GM21619 (cell line): ENCODE measurements around the gene ACOT8.
"Not testable (repeated sequence)": the region's sequence is repeated elsewhere in the genome, so short reads cannot be mapped to it uniquely, and the experiment has no call there.

Source experiments
- ATAC-seq: cut with Tn5 transposase; IDR thresholded peaks from one replicate; pipeline ENCODE4 v1.9.1; 2021; ENCODE audit not compliant: unreplicated experiment

The ACOT8 gene

GRCh38 chr20:45797955-45798354 is 59.2 kb downstream of the ACOT8 start:
- not testable (repeated sequence) for ATAC-seq

- ATAC-seq, result not testable (repeated sequence)
Observed at GRCh38 chr20:45797510-45797909, 59.7 kb downstream of the ACOT8 start.

- ATAC-seq, result no peak
Observed at GRCh38 chr20:45796337-45797065, 60.7 kb downstream of the ACOT8 start.

GRCh38 chr20:45792317-45793118 is 64.7 kb downstream of the ACOT8 start:
- ATAC-seq, result peak; percentile 16
